ENCODE data around the gene SH3PXD2A. TPM values are rescaled to one million over a fixed set of nuclear protein-coding genes. Genes with fewer than 3 reads are reported as not detected.

The SH3PXD2A gene
- total and polyA plus RNA-seq, 2 experiments from 2014 or later = 1.8 to 5.0 TPM

GRCh38 chr10:103669944-103670343 is 185.4 kb downstream of the SH3PXD2A start (continued):
- TF ChIP-seq REST (IDR thresholded peaks at IDR 0.05; ENCODE audit: unreplicated experiment) (no peak), CTCF (conservative IDR thresholded peaks at IDR 0.05; ENCODE audit: low read depth in 2 of 2) (no peak), STAT1 (IDR thresholded peaks at IDR 0.05; ENCODE audit: unreplicated experiment) (no peak), ZNF331 (CRISPR knock-in tag; IDR thresholded peaks at IDR 0.05; ENCODE audit: low read depth) (no peak), POLR2AphosphoS5 (IDR thresholded peaks at IDR 0.05; ENCODE audit: low read depth) (no peak), ZNF114 (CRISPR knock-in tag; IDR thresholded peaks at IDR 0.05) (no peak)

- Mint-ChIP-seq H3K36me3 (ENCODE audit: low read depth) (no peaks in the 10 kb centered on the region; the same call in 2 of the 3 replicates), H3K9me3 (no peaks in the 10 kb centered on the region), H3K27me3 (ENCODE audit: insufficient read depth, low read depth, poor library complexity) (peaks cover 4% of the 10 kb centered on the region), H3K4me3 (no peak overlapping the region), H3K4me1 (peaks cover 20% of the 10 kb centered on the region), H3K27ac (no peak overlapping the region)
- H3K36me3 ChIP-seq (ENCODE audit: insufficient read depth) = no peaks in the 10 kb centered on the region
- no peak overlapping the region for H2AFZ ChIP-seq
- H3K27me3 ChIP-seq (ENCODE audit: insufficient read depth) = no peaks in the 10 kb centered on the region
- no peak overlapping the region for H3K27ac ChIP-seq (ENCODE audit: low read depth)
- no peaks in the 10 kb centered on the region for H4K20me1 ChIP-seq (replicated peaks; ENCODE audit: insufficient read depth)
- DNase-seq (ENCODE audit: low spot score) (no peak), ATAC-seq (peak; percentile 28)
- no peak for TF ChIP-seq REST (IDR thresholded peaks at IDR 0.05; ENCODE audit: unreplicated experiment)
- TF ChIP-seq NANOG (IDR thresholded peaks at IDR 0.05; ENCODE audit: borderline replicate concordance) = no peak
- no peaks in the 10 kb centered on the region for H3K9me2 ChIP-seq (ENCODE audit: insufficient read depth)
- no peak overlapping the region for H3K4me2 ChIP-seq
- H3K4me3 ChIP-seq = no peak overlapping the region
- no peaks in the 10 kb centered on the region for H3F3A ChIP-seq (replicated peaks; ENCODE audit: low read depth)
- peaks cover 8% of the 10 kb centered on the region; the same call in 1 of the 2 replicates for H3K4me1 ChIP-seq (ENCODE audit: insufficient read depth)
- no peaks in the 10 kb centered on the region for H3K79me2 ChIP-seq (replicated peaks; ENCODE audit: insufficient read depth)
These were observed 186.0 kb downstream of the SH3PXD2A start for GRCh38 chr10:103669243-103669929.
